Ovary (tissue), 9 donors: ENCODE measurements around the gene NAP1L1. TPM values are rescaled to one million over a fixed set of nuclear protein-coding genes. Genes with fewer than 3 reads are reported as not detected.

Experiments
- DNase-seq, 5 donors: peaks; one replicate each; pipeline ENCODE4 v3.0.0-alpha.2; 2019 to 2020
- H3K27ac ChIP-seq, 2 donors: fragments of 200-600 bp; one replicate each; pipeline versions ENCODE4 v1.5.1 to v1.8.0; 2019 to 2022
- H3K27me3 ChIP-seq: fragments of 200-600 bp; one replicate; pipeline ENCODE4 v1.8.0; 2022
- H3K36me3 ChIP-seq: fragments of 200-600 bp; sonication (generic); one replicate; pipeline ENCODE4 v1.5.1; 2019
- H3K4me1 ChIP-seq: one replicate; pipeline ENCODE4 v1.8.1; 2013; ENCODE audit warnings: mild to moderate bottlenecking, moderate library complexity; ENCODE audit not compliant: insufficient read depth
- H3K4me3 ChIP-seq: fragments of 200-600 bp; sonication (generic); one replicate; pipeline ENCODE4 v1.5.1; 2017
- H3K9me3 ChIP-seq, 2 donors: fragments of 200-600 bp in 1 of 2; sonication (generic) in 1 of 2; one replicate each; pipeline versions ENCODE4 v1.5.1 to v1.8.1; 2013 to 2019; ENCODE audit warnings: mild to moderate bottlenecking in 1 of 2, moderate library complexity in 1 of 2
- CTCF ChIP-seq, 3 donors: fragments of 450-650 bp in 2 of 3; fragments of 200-600 bp in 1 of 3; IDR thresholded peaks; one replicate each; pipeline versions ENCODE4 v1.5.1 to v1.8.0; 2016 to 2022; ENCODE audit warnings: antibody characterized with exemption in 3 of 3, mild to moderate bottlenecking in 1 of 3
- EP300 ChIP-seq: sonication (generic); formaldehyde crosslinking; IDR thresholded peaks from one replicate; pipeline ENCODE4 v1.6.1; 2017; ENCODE audit warnings: antibody characterized with exemption
- POLR2A ChIP-seq: fragments of 450-650 bp; IDR thresholded peaks from one replicate; pipeline ENCODE4 v1.6.1; 2017; ENCODE audit warnings: antibody characterized with exemption, mild to moderate bottlenecking, moderate library complexity
- WGBS, 3 donors: extraction: QIAGEN DNeasy Blood & Tissue Kit in 1 of 3; methylation state at CpG; one replicate each; pipeline versions ENCODE4 v1.1.5 to v1.1.7; 2013 to 2017; 5-methylcytosine and 5-hydroxymethylcytosine counted together
- intact Hi-C, 4 donors: fragments of 100-400 bp; cut with DNase I; formaldehyde crosslinking; loops; one replicate each; pipeline versions ENCODE4 v1.11.0 to v1.15.1; 2022 to 2023
- polyA plus RNA-seq, 2 donors: library from polyadenylated mRNA; stranded (reverse); fragments of 200-250 nt in 1 of 2; fragments of 350-450 nt in 1 of 2; fragmentation: Illumina TruSeq in 1 of 2; extraction: RNeasy Lipid Tissue Mini Kit (QIAGEN cat#74804) in 1 of 2; gene quantifications; one replicate each; pipeline ENCODE4 v1.2.3, GENCODE V29; 2013 to 2014
- total RNA-seq, 7 donors: library from RNA; depleted of rRNA in 2 of 7; stranded (reverse); fragments of >200 nt in 2 of 7; fragmentation: NEBNext Ultra II Directional in 3 of 7; extraction: Animal tissue kit (Norgen Biotek cat#: 25700) in 3 of 7; gene quantifications; one replicate each; pipeline versions ENCODE4 v1.1.0 to v1.2.4, GENCODE V29; 2016 to 2023
- donor health status: DM: no; HTN: no; CAD: no; lungs with moderate emphysema.
- donor health status: DM: no; HTN: no; CAD: no.
- donor health status: Bipolar disorder and iron deficiency.
- donor health status: DM: yes; HTN: yes; CAD: no.
- donor health status: DM: no; HTN: no; CAD: no.
- donor health status: DM: yes; HTN: yes; CAD: no.

The NAP1L1 gene
- total and polyA plus RNA-seq, 9 donors, result 500 to 1,115 (median 750) TPM

- H3K4me1 ChIP-seq, result peaks cover 7% of the 10 kb centered on the region
- H3K36me3 ChIP-seq, result no peaks in the 10 kb centered on the region
- H3K27me3 ChIP-seq, result no peaks in the 10 kb centered on the region
- no peaks in the 10 kb centered on the region for H3K9me3 ChIP-seq
- no peak for DNase-seq
- WGBS, 3 donors, result 87 to 92% (median 89%) methylated on average over 1 of the region's 1 CpG
- no peak overlapping the region for H3K4me3 ChIP-seq
- intact Hi-C loops, result no loop called here
- TF ChIP-seq CTCF (IDR thresholded peaks at IDR 0.05) (no peak), POLR2A (no peak), EP300 (no peak)
- H3K27ac ChIP-seq, result no peak overlapping the region
Observed at GRCh38 chr12:76075448-76075847, 9.0 kb downstream of the NAP1L1 start.

GRCh38 chr12:76074701-76075336 lies 9.7 kb downstream of the NAP1L1 start:
- peaks cover 9% of the 10 kb centered on the region for H3K4me1 ChIP-seq
- no peaks in the 10 kb centered on the region for H3K36me3 ChIP-seq
- DNase-seq, result no peak
- no peak overlapping the region for H3K4me3 ChIP-seq
- WGBS, 3 donors, result 43 to 63% (median 55%) methylated on average over 1 of the region's 1 CpG
- H3K27ac ChIP-seq, result no peak overlapping the region
- intact Hi-C loops, result no loop called here
- no peak for TF ChIP-seq CTCF (IDR thresholded peaks at IDR 0.05)
- no peak for TF ChIP-seq EP300
- no peak for TF ChIP-seq POLR2A
- H3K9me3 ChIP-seq, result no peaks in the 10 kb centered on the region
- H3K27me3 ChIP-seq, result no peaks in the 10 kb centered on the region

GRCh38 chr12:76073561-76073960 lies 10.9 kb downstream of the NAP1L1 start:
- Histone ChIP-seq H3K27ac (no peak overlapping the region), H3K4me1 (peaks cover 9% of the 10 kb centered on the region), H3K4me3 (no peak overlapping the region), H3K27me3 (no peaks in the 10 kb centered on the region), H3K36me3 (no peaks in the 10 kb centered on the region), H3K9me3 (no peaks in the 10 kb centered on the region)
- intact Hi-C loops, result no loop called here
- no peak for DNase-seq
- TF ChIP-seq CTCF (IDR thresholded peaks at IDR 0.05) (no peak), EP300 (no peak), POLR2A (no peak)

- H3K4me1 ChIP-seq, result peaks cover 9% of the 10 kb centered on the region
- H3K9me3 ChIP-seq, result no peaks in the 10 kb centered on the region
- no peak overlapping the region for H3K27ac ChIP-seq
- 92 to 95% (median 93%) methylated on average over 3 of the region's 3 CpGs for WGBS, 3 donors
- no peak for DNase-seq
- intact Hi-C loops, result no loop called here
- TF ChIP-seq CTCF (IDR thresholded peaks at IDR 0.05), result no peak
- TF ChIP-seq POLR2A, result no peak
- TF ChIP-seq EP300, result no peak
- H3K27me3 ChIP-seq, result no peaks in the 10 kb centered on the region
- no peak overlapping the region for H3K4me3 ChIP-seq
- no peaks in the 10 kb centered on the region for H3K36me3 ChIP-seq
Observed at GRCh38 chr12:76072568-76072967, 11.9 kb downstream of the NAP1L1 start.
